Stimulated activated naive CD8-positive, alpha-beta T cell treated with anti-CD3 and anti-CD28 coated beads, Interleukin-15, amount 100 ng/mL, for 72 hours (primary cell): Measurements from ENCODE around the gene IRS1.
A peak's percentile ranks its signal among the peaks of the same experiment; 100 is the strongest.

Experiments used
- ATAC-seq: fragments of 150-1000 bp; cut with Tn5 transposase; 2 replicates; pipeline ENCODE4 v1.10.0; 2021; ENCODE audit warnings: mild to moderate bottlenecking, moderate library complexity
- DNase-seq, 2 donors: peaks; one replicate each; pipeline ENCODE4 v3.0.0; 2021 to 2022
- H3K27ac Mint-ChIP-seq, 2 donors: one replicate each; pipeline ENCODE4 v1.8.0; 2022; ENCODE audit warnings: mild to moderate bottlenecking in 2 of 2, mixed read lengths in 2 of 2, moderate library complexity in 2 of 2
- H3K27me3 Mint-ChIP-seq: one replicate; pipeline ENCODE4 v1.8.0; 2022; ENCODE audit warnings: mixed read lengths
- H3K4me1 Mint-ChIP-seq: one replicate; pipeline ENCODE4 v1.8.0; 2022; ENCODE audit warnings: mild to moderate bottlenecking, mixed read lengths
- H3K4me3 Mint-ChIP-seq, 2 donors: one replicate each; pipeline ENCODE4 v1.8.0; 2022; ENCODE audit warnings: mild to moderate bottlenecking in 2 of 2, mixed read lengths in 2 of 2, moderate library complexity in 1 of 2
- H3K9me3 Mint-ChIP-seq, 2 donors: one replicate each; pipeline ENCODE4 v1.8.0; 2022; ENCODE audit warnings: mixed read lengths in 2 of 2

The IRS1 gene

DNA sequence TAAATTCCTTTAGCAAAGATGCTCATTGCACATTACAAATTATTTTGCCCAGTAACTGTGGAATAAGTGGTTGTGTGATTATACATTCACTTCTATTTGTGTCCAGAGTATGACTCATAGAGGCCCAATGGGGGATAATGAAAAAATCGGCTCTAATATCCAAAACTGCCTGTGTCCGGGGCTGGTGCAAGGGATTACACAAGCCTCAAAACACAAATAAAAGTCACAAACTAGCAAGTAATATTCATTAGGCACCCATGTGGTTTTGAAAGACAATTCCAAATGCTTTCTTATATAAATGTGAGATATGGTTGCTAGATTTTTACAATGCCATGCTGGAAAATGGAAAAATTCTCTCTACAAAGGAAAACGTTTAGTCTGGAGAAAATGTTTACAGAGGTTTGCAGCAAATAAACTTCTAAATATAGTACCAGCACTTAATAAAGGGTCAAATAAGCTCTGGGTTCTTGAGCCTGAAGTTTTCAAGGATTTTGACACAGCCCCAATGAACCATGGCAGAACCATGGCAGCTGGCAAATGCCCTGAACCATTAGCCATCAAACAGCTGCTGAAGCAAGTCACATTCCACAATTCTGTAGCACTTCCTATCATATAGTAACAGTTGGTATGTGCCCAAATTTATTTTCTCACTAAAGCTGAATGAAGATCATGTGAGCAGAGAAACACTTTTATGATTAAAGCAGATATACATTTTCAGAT, 40.5 kb downstream of the IRS1 start:
- no peaks in the 10 kb centered on the region for H3K9me3 Mint-ChIP-seq
- H3K27ac Mint-ChIP-seq, result no peak overlapping the region
- DNase-seq (no peak), ATAC-seq (no peak)
- no peak overlapping the region for H3K4me3 Mint-ChIP-seq
- H3K4me1 Mint-ChIP-seq, result peaks cover 9% of the 10 kb centered on the region
- H3K27me3 Mint-ChIP-seq, result no peaks in the 10 kb centered on the region

DNA sequence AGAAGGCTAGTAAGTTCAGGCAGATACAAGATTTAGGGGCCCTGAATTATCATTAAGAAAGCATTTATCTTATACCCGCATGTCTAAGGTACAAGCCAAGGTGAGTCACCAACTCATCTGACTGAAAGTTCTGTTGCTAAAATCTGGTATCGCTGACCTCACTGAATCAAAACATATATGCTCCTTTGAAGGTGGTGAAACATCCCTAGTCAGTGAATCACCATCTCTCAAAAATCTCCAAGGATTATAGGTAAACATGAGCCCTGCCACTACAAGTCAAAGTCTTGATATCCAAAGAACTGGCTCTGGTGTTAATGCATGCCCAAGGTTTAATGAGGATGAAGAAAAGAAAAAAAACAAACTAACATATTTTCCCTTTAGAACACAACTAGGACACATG, 43.5 kb downstream of the IRS1 start:
- ATAC-seq (peak; percentile 89), DNase-seq (no peak)
- Mint-ChIP-seq H3K27me3 (no peaks in the 10 kb centered on the region), H3K27ac (peak overlapping the region in 1 of 2 donors; percentile 7), H3K9me3 (no peaks in the 10 kb centered on the region), H3K4me3 (no peak overlapping the region), H3K4me1 (peaks cover 9% of the 10 kb centered on the region)

DNA sequence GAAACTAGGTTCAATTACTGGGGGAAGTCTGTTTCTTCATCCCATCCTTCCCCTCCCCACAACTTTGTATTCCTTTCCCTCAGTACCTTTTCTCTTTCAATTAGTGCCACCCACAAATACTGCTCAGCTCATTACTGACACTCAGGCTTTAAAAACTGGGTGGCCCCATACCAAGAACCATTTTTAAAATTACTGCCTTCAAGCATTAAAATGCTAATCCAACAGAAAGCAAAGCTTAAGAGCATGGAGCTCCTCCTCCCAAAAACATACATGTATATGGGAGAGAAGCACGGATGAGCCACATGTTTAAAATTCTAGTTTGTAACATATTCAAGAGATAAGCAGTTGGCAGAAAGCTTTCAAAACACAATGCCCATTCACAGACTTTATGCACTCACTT, 44.0 kb downstream of the IRS1 start:
- H3K4me3 Mint-ChIP-seq, result no peak overlapping the region
- peaks cover 9% of the 10 kb centered on the region for H3K4me1 Mint-ChIP-seq
- no peaks in the 10 kb centered on the region for H3K9me3 Mint-ChIP-seq
- no peak overlapping the region for H3K27ac Mint-ChIP-seq
- DNase-seq (no peak), ATAC-seq (no peak)
- no peaks in the 10 kb centered on the region for H3K27me3 Mint-ChIP-seq

DNA sequence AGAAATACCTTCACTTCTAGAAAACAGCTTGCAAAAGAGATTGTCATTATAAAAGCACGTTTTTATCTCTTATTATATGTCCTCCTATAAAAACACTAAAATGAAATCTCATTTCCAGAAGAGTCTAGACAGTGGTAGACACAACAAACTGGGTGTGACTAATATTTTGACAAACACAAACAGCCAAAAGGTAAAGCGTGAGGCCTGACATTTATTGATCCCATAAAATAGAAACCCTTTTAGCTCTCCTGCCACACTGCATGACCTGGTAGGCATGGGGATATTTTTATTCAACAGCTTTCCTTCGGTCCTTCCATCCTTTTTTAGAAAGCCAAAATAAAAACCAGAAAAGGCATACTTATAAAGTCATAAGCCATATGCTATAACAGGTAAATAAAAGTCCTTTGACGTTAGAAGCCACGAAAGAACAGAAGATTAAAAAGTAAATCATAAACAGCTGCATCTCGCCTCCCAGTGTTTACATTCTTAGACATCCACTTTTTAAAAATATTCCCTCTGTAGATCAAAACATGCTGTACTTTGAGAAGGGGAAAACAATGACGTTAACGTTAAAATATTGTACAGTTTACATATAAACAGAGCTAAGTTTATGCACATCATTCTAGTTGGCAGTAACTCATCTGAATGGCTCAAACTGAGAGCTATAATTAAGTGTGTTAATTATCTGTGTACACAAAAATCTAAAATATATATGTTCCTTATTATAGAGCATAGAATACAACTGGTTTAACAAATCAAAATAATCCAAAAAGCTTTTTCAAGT, 44.6 kb downstream of the IRS1 start:
- Mint-ChIP-seq H3K9me3 (no peaks in the 10 kb centered on the region), H3K4me3 (no peak overlapping the region), H3K27me3 (no peaks in the 10 kb centered on the region), H3K4me1 (peaks cover 9% of the 10 kb centered on the region), H3K27ac (no peak overlapping the region)
- ATAC-seq, result no peak
- DNase-seq, result no peak

DNA sequence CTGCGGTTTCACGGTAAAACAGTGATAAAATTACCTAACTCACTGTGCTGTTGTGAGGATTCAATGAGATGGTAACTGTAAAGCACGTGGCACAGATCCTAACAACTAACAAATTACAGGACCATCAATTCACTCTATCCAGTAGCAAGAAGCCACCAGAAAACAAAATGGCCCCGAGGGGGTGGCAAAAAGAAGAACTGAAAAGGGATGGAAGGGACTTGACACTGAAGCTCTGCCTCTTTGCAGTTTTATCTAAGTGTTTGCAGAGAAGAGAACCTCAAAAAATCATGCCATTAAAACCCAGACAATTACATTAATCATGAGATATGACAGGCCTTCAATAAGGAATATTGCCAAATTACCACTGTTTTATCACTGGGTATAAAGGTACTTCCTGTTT, 46.7 kb downstream of the IRS1 start:
- H3K4me1 Mint-ChIP-seq, result peaks cover 9% of the 10 kb centered on the region
- no peaks in the 10 kb centered on the region for H3K27me3 Mint-ChIP-seq
- no peaks in the 10 kb centered on the region for H3K9me3 Mint-ChIP-seq
- no peak overlapping the region for H3K4me3 Mint-ChIP-seq
- DNase-seq (no peak), ATAC-seq (no peak)
- no peak overlapping the region for H3K27ac Mint-ChIP-seq

DNA sequence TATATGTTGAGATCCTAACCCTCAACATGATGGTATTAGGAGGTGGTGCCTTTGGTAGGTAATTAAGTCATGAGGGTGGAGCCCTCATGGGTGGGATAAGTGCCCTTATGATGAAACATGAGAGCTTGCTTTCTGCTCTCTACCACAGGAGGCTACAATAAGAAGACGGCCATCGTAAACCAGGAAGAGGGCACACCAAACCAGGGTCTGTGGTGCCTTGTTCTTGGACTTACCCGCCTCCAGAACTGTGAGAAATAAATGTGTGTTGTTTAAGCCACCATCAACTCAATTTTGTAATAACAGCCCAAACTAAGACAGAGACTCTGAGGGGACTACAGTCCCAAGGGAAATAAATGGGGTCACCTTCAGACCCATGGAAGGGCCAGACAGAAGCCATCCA, 52.3 kb downstream of the IRS1 start:
- ATAC-seq, result no peak
- H3K27me3 Mint-ChIP-seq, result no peaks in the 10 kb centered on the region
- H3K9me3 Mint-ChIP-seq, result no peaks in the 10 kb centered on the region
- no peak for DNase-seq
- no peak overlapping the region for H3K27ac Mint-ChIP-seq
- H3K4me3 Mint-ChIP-seq, result no peak overlapping the region
- H3K4me1 Mint-ChIP-seq, result peaks cover 7% of the 10 kb centered on the region

DNA sequence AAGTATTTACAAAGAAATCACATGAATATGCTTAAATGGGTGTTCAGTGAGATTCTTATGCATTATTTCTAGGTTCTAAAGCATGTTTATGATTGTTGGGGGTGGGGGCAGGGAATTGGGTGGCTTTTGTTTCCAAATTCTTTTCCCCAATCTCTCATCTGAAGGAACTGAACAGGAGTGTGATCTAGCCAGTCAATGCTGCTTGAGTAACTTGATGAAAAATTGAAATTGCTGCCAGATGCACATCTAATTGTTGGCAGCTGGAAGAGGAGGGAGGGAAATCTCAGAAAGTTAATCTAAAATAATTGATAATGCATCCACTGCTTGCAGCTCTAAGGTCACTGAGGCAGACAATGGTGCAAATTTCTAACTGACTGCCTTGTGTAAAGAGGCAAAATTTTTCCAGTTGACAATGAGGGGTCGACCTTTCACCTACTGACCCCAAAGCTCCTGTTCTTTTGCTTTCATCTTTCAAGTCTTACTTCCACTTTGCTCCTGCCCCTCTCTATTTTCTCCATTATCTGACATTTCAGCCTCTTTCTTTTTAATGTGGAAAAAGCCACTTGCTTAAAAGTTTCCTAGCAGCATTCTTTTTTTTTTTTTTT, 53.3 kb downstream of the IRS1 start:
- H3K4me1 Mint-ChIP-seq, result peaks cover 7% of the 10 kb centered on the region
- ATAC-seq (no peak), DNase-seq (no peak)
- H3K9me3 Mint-ChIP-seq, result no peaks in the 10 kb centered on the region
- no peak overlapping the region for H3K4me3 Mint-ChIP-seq
- no peaks in the 10 kb centered on the region for H3K27me3 Mint-ChIP-seq
- no peak overlapping the region for H3K27ac Mint-ChIP-seq

DNA sequence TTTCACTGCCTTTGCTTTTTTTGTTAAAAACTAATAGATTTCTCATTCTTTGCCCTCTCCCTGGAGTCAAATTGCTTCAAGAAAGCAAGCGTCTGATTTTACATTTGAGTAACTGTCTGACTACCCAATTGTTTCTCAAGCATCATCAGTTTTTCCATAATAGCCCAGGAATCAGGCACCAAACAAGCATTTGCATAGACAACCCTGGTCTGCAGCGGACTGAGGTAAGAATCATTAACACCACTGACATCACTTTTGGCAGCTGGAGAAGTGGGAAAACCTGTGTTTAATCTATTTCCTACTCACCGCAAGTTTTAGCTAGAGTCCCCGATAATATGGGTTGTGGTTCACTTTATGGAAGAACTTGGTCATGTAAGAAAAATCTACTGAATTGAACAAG, 55.7 kb downstream of the IRS1 start:
- DNase-seq (no peak), ATAC-seq (no peak)
- H3K27ac Mint-ChIP-seq, result no peak overlapping the region
- peaks cover 9% of the 10 kb centered on the region for H3K4me1 Mint-ChIP-seq
- no peaks in the 10 kb centered on the region for H3K9me3 Mint-ChIP-seq
- no peak overlapping the region for H3K4me3 Mint-ChIP-seq
- no peaks in the 10 kb centered on the region for H3K27me3 Mint-ChIP-seq

DNA sequence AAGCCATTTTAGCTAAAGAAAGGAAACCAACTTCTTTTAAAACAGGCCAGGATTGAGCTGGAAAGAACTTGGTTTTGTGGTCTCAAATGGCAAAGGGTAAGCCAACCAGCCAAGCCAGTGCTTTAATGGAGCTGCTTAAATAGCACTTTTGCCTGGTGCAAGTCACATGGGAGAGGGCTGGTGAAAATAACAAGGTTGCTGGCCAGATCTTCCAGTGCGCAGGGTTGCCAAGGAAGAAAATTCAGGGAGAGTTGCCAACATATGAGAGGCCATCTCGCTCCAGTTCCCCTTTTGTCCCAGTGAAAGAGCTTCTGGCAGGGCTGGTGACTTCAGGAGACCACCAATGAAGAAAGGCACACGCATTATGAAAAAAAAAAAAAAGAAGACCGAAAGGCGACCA, 57.3 kb downstream of the IRS1 start:
- Mint-ChIP-seq H3K4me3 (no peak overlapping the region), H3K27me3 (no peaks in the 10 kb centered on the region), H3K4me1 (peaks cover 13% of the 10 kb centered on the region), H3K9me3 (peaks cover 0 to 5% of the 10 kb centered on the region in 2 donors), H3K27ac (no peak overlapping the region)
- ATAC-seq (no peak), DNase-seq (no peak)

DNA sequence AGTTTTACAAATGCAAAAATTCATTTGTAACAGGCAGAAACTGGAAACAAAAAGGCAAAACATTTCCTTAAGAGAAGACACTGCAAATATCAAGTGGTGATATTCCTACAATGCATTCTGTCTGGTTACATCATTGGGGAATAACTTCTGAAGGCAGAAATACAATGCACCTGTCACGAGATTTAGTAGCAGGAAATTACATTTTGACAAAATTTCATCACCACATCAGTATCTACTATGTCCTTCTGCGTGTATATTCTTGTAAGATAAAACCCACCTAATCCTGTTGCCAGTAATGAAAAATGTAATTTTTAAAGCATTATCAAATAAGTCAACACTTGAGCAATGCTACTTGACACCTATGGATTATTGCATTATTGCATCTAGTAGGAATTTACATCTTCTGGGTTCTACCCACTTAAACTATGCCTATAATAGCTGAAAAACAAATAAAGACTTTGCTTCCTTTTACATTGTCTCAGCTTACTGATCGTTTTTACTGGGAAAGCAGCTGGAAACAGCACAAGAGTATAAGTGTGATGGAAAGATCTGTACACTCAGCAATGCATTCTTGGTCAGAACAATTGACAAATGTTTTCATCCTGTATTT, 59.5 kb downstream of the IRS1 start:
- Mint-ChIP-seq H3K4me1 (peaks cover 6% of the 10 kb centered on the region), H3K4me3 (no peak overlapping the region), H3K27me3 (no peaks in the 10 kb centered on the region), H3K27ac (no peak overlapping the region), H3K9me3 (peaks cover 0 to 6% of the 10 kb centered on the region in 2 donors)
- no peak for DNase-seq
- ATAC-seq, result no peak

DNA sequence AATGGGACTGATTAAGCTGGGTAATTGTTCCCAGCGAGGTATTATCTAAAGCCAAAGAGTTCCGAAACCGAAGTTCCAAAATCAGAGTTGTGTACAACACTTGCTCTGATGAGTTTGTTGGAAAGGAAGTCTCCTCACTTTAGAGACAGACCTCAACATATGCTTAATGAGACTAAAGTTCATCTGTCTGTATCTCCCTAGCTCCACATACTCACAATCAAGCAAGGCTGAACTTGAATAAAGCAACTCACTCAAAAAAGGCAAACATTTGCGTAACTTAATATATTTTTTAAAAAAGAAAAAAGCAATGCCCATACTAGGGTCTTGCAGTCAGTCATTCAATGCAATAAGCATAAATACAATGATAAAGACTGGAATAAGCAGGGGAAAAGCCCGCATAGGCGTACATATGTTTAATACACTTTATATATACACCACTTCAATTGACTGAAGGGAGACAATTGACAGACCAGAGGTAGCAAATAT, 60.0 kb downstream of the IRS1 start:
- Mint-ChIP-seq H3K4me3 (no peak overlapping the region), H3K9me3 (peaks cover 0 to 6% of the 10 kb centered on the region in 2 donors), H3K4me1 (peaks cover 6% of the 10 kb centered on the region), H3K27me3 (no peaks in the 10 kb centered on the region), H3K27ac (no peak overlapping the region)
- no peak for ATAC-seq
- DNase-seq, result no peak

DNA sequence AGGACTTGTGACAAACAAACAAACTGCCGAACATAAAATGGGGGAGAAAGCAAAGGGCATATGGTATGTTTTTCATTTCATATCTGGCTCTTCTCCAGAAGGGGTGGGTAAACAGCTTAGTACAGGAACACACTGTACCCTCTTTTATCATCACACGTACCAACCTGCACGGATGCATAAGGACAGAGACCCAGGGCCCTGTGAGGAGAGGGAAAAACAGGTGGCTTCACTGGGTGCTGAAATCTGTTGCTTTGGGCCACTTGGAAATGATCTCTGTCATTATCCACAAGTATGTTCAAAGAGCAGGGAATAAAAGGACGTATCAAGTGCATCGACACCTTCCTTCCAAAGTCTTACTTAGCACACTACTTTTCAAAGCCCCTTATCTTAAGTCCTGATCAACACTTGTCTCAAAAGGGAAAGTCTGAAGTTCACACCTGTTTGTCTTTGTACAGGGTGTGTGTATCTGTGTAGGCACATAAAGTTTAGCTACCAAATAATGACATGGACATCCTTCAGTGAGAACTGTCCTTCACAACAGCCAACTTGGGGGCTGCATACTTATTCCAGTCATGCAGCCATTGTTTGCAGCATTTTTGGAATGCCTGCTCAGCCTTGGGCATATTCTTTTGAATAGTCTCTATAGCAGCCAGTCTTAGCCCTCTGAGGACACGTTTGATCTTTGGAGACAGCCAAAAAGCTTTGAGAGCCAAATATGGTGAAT, 60.6 kb downstream of the IRS1 start:
- Mint-ChIP-seq H3K4me3 (no peak overlapping the region), H3K4me1 (peaks cover 6% of the 10 kb centered on the region), H3K9me3 (peaks cover 0 to 6% of the 10 kb centered on the region in 2 donors), H3K27ac (peak overlapping the region in 1 of 2 donors; percentile 44), H3K27me3 (no peaks in the 10 kb centered on the region)
- no peak for DNase-seq
- no peak for ATAC-seq

DNA sequence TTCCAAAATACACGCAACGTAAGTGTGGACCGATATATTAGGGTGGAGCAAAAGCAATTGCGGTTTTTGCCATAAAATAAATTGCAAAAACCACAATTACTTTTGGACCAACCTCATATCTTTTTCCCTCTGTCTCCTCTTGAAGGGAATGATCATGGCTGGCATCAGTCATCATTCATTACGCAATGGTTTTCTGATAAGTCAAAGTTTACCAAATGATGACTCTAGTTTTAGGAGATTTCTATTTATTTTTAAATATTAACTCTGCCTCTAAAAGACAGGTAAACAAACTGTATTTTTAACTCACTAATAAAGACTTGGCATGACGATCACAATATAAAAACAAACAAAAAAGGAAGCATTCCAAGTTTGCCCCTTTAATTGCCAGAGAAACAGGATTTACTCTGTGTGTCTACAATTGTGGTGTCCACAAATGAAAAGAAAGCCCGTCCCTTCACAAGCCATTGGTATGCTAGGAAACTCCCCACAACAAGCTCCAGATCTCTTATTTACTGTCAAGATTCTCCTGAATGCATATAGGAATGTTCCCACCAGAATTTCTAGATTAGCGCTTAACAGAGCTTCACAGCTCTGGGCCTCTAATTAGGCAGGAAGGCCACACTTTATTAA, 61.3 kb downstream of the IRS1 start:
- Mint-ChIP-seq H3K4me1 (peaks cover 6% of the 10 kb centered on the region), H3K9me3 (peaks cover 0 to 6% of the 10 kb centered on the region in 2 donors), H3K27ac (no peak overlapping the region), H3K27me3 (no peaks in the 10 kb centered on the region), H3K4me3 (no peak overlapping the region)
- no peak for ATAC-seq
- DNase-seq, result no peak

DNA sequence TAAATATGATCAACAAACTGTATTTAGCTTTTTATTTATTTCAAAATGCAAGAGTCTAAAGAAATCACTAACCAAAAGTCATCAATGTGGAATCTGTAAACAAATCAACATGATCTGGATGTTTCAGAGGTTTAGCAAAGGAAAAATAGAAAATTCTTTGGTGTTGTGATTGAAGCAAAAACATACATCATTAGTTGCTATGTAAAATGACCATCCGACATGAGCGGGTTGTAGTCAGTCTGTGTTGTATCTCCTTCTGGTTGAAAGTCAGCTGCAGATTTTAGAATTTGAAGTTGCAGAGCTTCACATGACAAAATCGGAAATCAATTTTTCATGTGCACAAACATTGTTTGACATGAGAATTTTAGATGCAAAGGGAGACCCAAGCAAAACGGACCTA, 63.2 kb downstream of the IRS1 start:
- Mint-ChIP-seq H3K4me3 (no peak overlapping the region), H3K4me1 (peaks cover 6% of the 10 kb centered on the region), H3K9me3 (peaks cover 0 to 6% of the 10 kb centered on the region in 2 donors), H3K27ac (no peak overlapping the region), H3K27me3 (no peaks in the 10 kb centered on the region)
- no peak for ATAC-seq
- no peak for DNase-seq
